ENCODE measurements around the gene ATF6B. TPM values are rescaled to one million over a fixed set of nuclear protein-coding genes. Genes with fewer than 3 reads are reported as not detected.
A peak's percentile ranks its signal among the peaks of the same experiment; 100 is the strongest.

The ATF6B gene
- total and polyA plus RNA-seq, 2 of the 13 experiments (the other 11 are each of a cell fraction or from before 2014, with no cell fraction given), result 18.1 to 44.0 TPM

GRCh38 chr6:32127717-32128592, at the start of gene ATF6B (continued):
- TF ChIP-seq ZNF879 (CRISPR knock-in tag; IDR thresholded peaks at IDR 0.05), result no peak; the same call in 1 of the 2 replicates
- TF ChIP-seq DMAP1 (CRISPR knock-in tag; IDR thresholded peaks at IDR 0.05), result peak; percentile 69; the same call in 1 of the 2 replicates
- TF ChIP-seq ONECUT2 (CRISPR knock-in tag; IDR thresholded peaks at IDR 0.05), result no peak
- TF ChIP-seq TGIF2 (CRISPR knock-in tag; IDR thresholded peaks at IDR 0.05), result peak; percentile 30; the same call in 1 of the 2 replicates
- TF ChIP-seq ZNF792 (CRISPR knock-in tag; IDR thresholded peaks at IDR 0.05), result no peak; the same call in 1 of the 2 replicates
- 0 out of 2 replicates have a peak, but pooled peaks have one; percentile 57 for TF ChIP-seq ZNF709 (CRISPR knock-in tag; IDR thresholded peaks at IDR 0.05)
- TF ChIP-seq ZNF501 (CRISPR knock-in tag; IDR thresholded peaks at IDR 0.05), result peak; percentile 65; the same call in 1 of the 2 replicates
- TF ChIP-seq AGO2 (optimal IDR thresholded peaks at IDR 0.05; ENCODE audit: low read depth, low read length), result peak; percentile 73
- peak; percentile 32 for TF ChIP-seq DNMT1 (CRISPR knock-in tag; IDR thresholded peaks at IDR 0.05)
- TF ChIP-seq CERS6 (CRISPR knock-in tag; IDR thresholded peaks at IDR 0.05), result no peak
- TF ChIP-seq ZNF331 (CRISPR knock-in tag; IDR thresholded peaks at IDR 0.05), result peak; percentile 38; the same call in 1 of the 2 replicates
- TF ChIP-seq ZFX (CRISPR knock-in tag; IDR thresholded peaks at IDR 0.05; ENCODE audit: low read depth), result peak; percentile 76
- TF ChIP-seq ZNF574 (CRISPR knock-in tag; IDR thresholded peaks at IDR 0.05), result 0 out of 2 replicates have a peak, but pooled peaks have one; percentile 25
- TF ChIP-seq ZHX1 (CRISPR knock-in tag; IDR thresholded peaks at IDR 0.05; ENCODE audit: low read depth), result no peak
- 0 out of 2 replicates have a peak, but pooled peaks have one; percentile 59 for TF ChIP-seq ZNF451 (CRISPR knock-in tag; IDR thresholded peaks at IDR 0.05)
- TF ChIP-seq MTA3 (CRISPR knock-in tag; IDR thresholded peaks at IDR 0.05), result no peak
- no peak for TF ChIP-seq KAT2B (IDR thresholded peaks at IDR 0.05; ENCODE audit: borderline replicate concordance, low read depth, low read length)
- no peak for TF ChIP-seq NR2F6 (IDR thresholded peaks at IDR 0.05)
- TF ChIP-seq NR2F6 (CRISPR knock-in tag; IDR thresholded peaks at IDR 0.05), result no peak
- TF ChIP-seq ZNF280B (CRISPR knock-in tag; IDR thresholded peaks at IDR 0.05; ENCODE audit: borderline replicate concordance), result 0 out of 2 replicates have a peak, but pooled peaks have one; percentile 30
- TF ChIP-seq NR0B2 (CRISPR knock-in tag; IDR thresholded peaks at IDR 0.05), result 0 out of 2 replicates have a peak, but pooled peaks have one; percentile 26
- peak; percentile 47; the same call in 1 of the 2 replicates for TF ChIP-seq HOXA3 (CRISPR knock-in tag; IDR thresholded peaks at IDR 0.05)

Measured in HepG2 (cell line).